IgD-negative memory B cell (primary cell): ENCODE results near the gene ARMC10. TPM values are rescaled to one million over a fixed set of nuclear protein-coding genes. Genes with fewer than 3 reads are reported as not detected.

ENCODE experiments used
- polyA plus RNA-seq: library from polyadenylated mRNA; unstranded; fragments of 300-500 nt; fragmentation: Illumina TruSeq; gene quantifications from one replicate; pipeline ENCODE4 v1.2.3, GENCODE V29; 2021

Gene ARMC10
- polyA plus RNA-seq, 1 donor from 2014 or later, result 33.2 TPM

Other genes with a start within 250 kb of the ARMC10 start
- gene LRRC17, start 162.1 kb upstream of the ARMC10 start, polyA plus RNA-seq, result not detected
- gene FBXL13, start 344 bp upstream of the ARMC10 start, polyA plus RNA-seq, result 0.15 TPM
- 8.0 TPM for gene NAPEPLD, start 74.0 kb downstream of the ARMC10 start, polyA plus RNA-seq
- gene PMPCB, start 222.3 kb downstream of the ARMC10 start, polyA plus RNA-seq, result 62.6 TPM